H1 (cell line): ENCODE measurements around the gene CNR1. TPM values are rescaled to one million over a fixed set of nuclear protein-coding genes. Genes with fewer than 3 reads are reported as not detected.

Source experiments
- JUN ChIP-seq: IDR thresholded peaks from 2 replicates; pipeline ENCODE4 v1.6.1; 2011; ENCODE audit warnings: low read depth, mild to moderate bottlenecking, improper control_type of control experiment, low read length
- RBBP5 ChIP-seq: IDR thresholded peaks from 2 replicates; pipeline ENCODE4 v1.7.1; 2012; ENCODE audit warnings: low read depth, mild to moderate bottlenecking, inconsistent platforms, low read length, moderate library complexity, borderline replicate concordance
- SIX5 ChIP-seq: IDR thresholded peaks from 2 replicates; pipeline ENCODE4 v1.6.1; 2011; ENCODE audit warnings: mild to moderate bottlenecking, low read depth, low read length
- SP1 ChIP-seq: IDR thresholded peaks from 2 replicates; pipeline ENCODE4 v1.6.1; 2011; ENCODE audit warnings: low read depth, low read length
- SP2 ChIP-seq: IDR thresholded peaks from 2 replicates; pipeline ENCODE4 v1.6.1; 2012; ENCODE audit warnings: mild to moderate bottlenecking, low read length, inconsistent platforms
- SP4 ChIP-seq: IDR thresholded peaks from 2 replicates; pipeline ENCODE4 v1.6.1; 2012; ENCODE audit warnings: low read length, inconsistent platforms
- SUZ12 ChIP-seq: fragments of 200-600 bp; sonication (generic); IDR thresholded peaks from 2 replicates; pipeline ENCODE4 v1.6.1; 2012; ENCODE audit warnings: mild to moderate bottlenecking, inconsistent platforms, low read length, moderate library complexity, mixed read lengths
- polyA plus RNA-seq, 7 experiments: library from polyadenylated mRNA; depleted of rRNA in 3 of 7; stranded (reverse) in 5 of 7; unstranded in 2 of 7; fragments of >200 nt in 5 of 7; fragments of 200-250 nt in 2 of 7; gene quantifications; 1 replicate in 5 of 7; 2 replicates in 1 of 7; 4 replicates in 1 of 7; pipeline versions ENCODE4 v1.2.1 to v1.2.3, GENCODE V29; 2011 to 2013; ENCODE audit warnings: missing spikeins in 2 of 7, mixed read lengths in 2 of 7
- total RNA-seq: library from RNA; stranded (reverse); fragmentation: NEBNext Ultra II Directional; extraction: Animal tissue kit (Norgen Biotek cat#: 25700); gene quantifications from 2 replicates; pipeline ENCODE4 v1.2.1, GENCODE V29; 2021

CNR1 gene
- total and polyA plus RNA-seq, 2 of the 8 experiments (the other 6 are each of a cell fraction or from before 2014, with no cell fraction given), result 0.83 to 3.1 TPM

DNA sequence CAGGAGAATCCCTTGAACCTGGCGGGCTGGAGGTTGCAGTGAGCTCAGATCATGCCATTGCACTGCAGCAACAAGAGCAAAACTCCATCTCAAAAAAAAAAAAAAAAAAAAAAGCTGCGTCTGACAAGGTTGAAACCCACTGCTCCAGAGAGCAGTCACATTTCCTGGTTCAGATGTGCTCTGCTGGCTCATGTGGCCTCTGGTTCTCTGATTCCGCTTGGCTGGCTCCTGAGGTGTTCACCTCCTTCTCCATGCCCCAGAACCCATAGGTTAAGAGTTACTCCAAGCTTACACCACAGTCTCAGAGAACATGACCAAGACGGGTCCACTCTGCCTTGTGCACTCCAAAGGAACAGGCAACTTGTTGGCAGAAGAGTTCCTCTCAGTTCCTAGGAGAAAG lies 8.8 kb upstream of the CNR1 start (continued):
- TF ChIP-seq RBBP5 (no peak), JUN (no peak), SIX5 (no peak), SP2 (no peak), SUZ12 (no peak), SP1 (no peak), SP4 (no peak)
